Ascending aorta (tissue), 2 donors: ENCODE results near the gene CYP20A1. TPM values are rescaled to one million over a fixed set of nuclear protein-coding genes. Genes with fewer than 3 reads are reported as not detected.
"Not testable (repeated sequence)": the region's sequence is repeated elsewhere in the genome, so short reads cannot be mapped to it uniquely, and the experiment has no call there.

ENCODE experiments used
- DNase-seq, 2 donors: peaks; one replicate each; pipeline ENCODE4 v3.0.0-alpha.2; 2019; ENCODE audit warnings: low spot score in 2 of 2
- H3K27ac ChIP-seq, 2 donors: fragments of 200-600 bp; sonication (generic); one replicate each; pipeline ENCODE4 v1.5.1; 2016 to 2017; ENCODE audit warnings: mild to moderate bottlenecking in 1 of 2
- H3K27me3 ChIP-seq: fragments of 200-600 bp; sonication (generic); one replicate; pipeline ENCODE4 v1.5.1; 2017
- H3K36me3 ChIP-seq, 2 donors: fragments of 200-600 bp; sonication (generic); one replicate each; pipeline ENCODE4 v1.5.1; 2016
- H3K4me1 ChIP-seq, 2 donors: fragments of 200-600 bp; sonication (generic); one replicate each; pipeline ENCODE4 v1.5.1; 2016 to 2017; ENCODE audit warnings: mild to moderate bottlenecking in 1 of 2
- H3K4me3 ChIP-seq, 2 donors: fragments of 200-600 bp; sonication (generic); one replicate each; pipeline ENCODE4 v1.5.1; 2016 to 2017; ENCODE audit warnings: mild to moderate bottlenecking in 1 of 2
- H3K9me3 ChIP-seq, 2 donors: fragments of 200-600 bp; sonication (generic); one replicate each; pipeline ENCODE4 v1.5.1; 2016
- intact Hi-C: fragments of 100-400 bp; cut with DNase I; formaldehyde crosslinking; loops from one replicate; pipeline ENCODE4 v1.15.1; 2023
- total RNA-seq: library from RNA; depleted of rRNA; stranded (reverse); fragments of >200 nt; gene quantifications from one replicate; pipeline ENCODE4 v1.1.0, GENCODE V29; 2016
- TF ChIP-seq, protein P1 (sequence below), 3 experiments: fragments of 200-600 bp in 2 of 3; fragments of 450-650 bp in 1 of 3; sonication (generic) in 2 of 3; IDR thresholded peaks; one replicate each; pipeline ENCODE4 v1.5.1; 2016 to 2019; ENCODE audit warnings: antibody characterized with exemption in 3 of 3, mild to moderate bottlenecking in 1 of 3, moderate library complexity in 1 of 3

The CYP20A1 gene
- total RNA-seq, 1 donor from 2014 or later, result 13.6 TPM

DNA sequence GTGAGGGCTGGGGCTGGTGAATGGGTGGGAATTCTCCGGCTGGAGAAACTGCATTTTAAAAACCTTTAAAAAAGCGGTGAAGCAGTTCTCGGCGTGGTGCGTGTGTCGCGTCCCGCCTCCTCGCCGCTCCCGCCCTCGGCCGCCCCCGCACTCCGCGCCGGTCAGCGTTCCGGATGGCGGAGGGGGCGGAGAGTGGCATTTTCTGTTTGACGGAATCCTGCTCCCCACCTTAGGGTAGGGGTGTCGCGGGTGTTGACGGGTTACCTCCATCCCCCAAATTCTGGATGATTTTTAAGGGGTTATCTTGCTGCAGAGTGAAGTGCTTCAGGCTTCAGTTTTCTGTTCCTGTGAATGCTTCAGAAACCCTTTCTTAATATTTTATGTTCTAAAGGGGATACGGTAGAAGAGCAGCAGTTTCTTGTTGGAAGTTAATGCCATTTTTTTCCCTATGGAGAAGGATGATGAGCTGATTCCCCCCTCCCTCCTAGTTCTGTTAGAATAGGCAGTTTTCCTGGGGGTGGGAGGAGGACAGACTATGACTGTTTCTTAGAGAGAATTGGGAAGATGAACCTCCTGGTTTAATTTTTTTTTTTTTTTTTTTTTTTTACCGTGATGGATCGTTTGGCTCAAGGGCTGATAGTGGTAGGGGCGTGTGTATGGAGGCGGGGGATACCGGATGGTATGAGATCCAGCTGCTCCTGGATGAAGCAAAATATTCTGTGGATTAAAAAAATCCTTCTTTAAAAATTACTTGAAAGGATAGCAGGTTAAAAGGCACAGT, 90.1 kb downstream of the CYP20A1 start:
- TF ChIP-seq, protein P1, sequence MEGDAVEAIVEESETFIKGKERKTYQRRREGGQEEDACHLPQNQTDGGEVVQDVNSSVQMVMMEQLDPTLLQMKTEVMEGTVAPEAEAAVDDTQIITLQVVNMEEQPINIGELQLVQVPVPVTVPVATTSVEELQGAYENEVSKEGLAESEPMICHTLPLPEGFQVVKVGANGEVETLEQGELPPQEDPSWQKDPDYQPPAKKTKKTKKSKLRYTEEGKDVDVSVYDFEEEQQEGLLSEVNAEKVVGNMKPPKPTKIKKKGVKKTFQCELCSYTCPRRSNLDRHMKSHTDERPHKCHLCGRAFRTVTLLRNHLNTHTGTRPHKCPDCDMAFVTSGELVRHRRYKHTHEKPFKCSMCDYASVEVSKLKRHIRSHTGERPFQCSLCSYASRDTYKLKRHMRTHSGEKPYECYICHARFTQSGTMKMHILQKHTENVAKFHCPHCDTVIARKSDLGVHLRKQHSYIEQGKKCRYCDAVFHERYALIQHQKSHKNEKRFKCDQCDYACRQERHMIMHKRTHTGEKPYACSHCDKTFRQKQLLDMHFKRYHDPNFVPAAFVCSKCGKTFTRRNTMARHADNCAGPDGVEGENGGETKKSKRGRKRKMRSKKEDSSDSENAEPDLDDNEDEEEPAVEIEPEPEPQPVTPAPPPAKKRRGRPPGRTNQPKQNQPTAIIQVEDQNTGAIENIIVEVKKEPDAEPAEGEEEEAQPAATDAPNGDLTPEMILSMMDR (IDR thresholded peaks at IDR 0.05), result no peak
- Histone ChIP-seq H3K36me3 (no peaks in the 10 kb centered on the region), H3K27me3 (no peaks in the 10 kb centered on the region), H3K4me3 (peak overlapping the region; percentile 83 to 86), H3K4me1 (peaks cover 0 to 9% of the 10 kb centered on the region in 2 donors), H3K27ac (peak overlapping the region; percentile 87 to 90), H3K9me3 (no peaks in the 10 kb centered on the region)
- peak in 1 of 2 donors; percentile 74 for DNase-seq
- intact Hi-C loops, result loop anchor here (2.0 to 5.0 kb wide), 2 partner anchors 90 to 123 kb away; partner anchors contain the start of gene CYP20A1

DNA sequence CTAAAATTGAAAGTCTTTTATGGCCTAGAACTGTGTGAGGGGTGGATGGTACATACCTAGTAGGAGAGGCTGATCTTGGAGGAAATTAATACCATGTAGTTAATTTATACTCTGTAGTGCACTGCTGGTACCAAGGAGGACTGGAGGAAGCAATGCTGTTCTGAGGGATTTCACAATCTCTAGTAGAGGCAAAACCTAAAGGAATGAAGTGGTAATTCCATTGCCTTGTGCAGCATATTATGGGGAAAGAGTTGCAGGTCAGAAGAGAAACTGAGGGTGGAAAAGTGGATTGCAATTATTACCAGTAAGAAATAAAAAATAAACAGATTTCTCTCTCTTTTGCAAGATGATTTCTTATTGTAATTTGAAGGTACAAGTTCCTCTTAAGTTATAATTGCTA, 91.6 kb downstream of the CYP20A1 start:
- Histone ChIP-seq H3K36me3 (no peaks in the 10 kb centered on the region), H3K4me3 (no peak overlapping the region), H3K9me3 (no peaks in the 10 kb centered on the region), H3K27ac (no peak overlapping the region), H3K4me1 (peaks cover 0 to 9% of the 10 kb centered on the region in 2 donors), H3K27me3 (no peaks in the 10 kb centered on the region)
- intact Hi-C loops, result no loop called here
- DNase-seq, result no peak
- TF ChIP-seq, protein P1 (IDR thresholded peaks at IDR 0.05), result no peak

DNA sequence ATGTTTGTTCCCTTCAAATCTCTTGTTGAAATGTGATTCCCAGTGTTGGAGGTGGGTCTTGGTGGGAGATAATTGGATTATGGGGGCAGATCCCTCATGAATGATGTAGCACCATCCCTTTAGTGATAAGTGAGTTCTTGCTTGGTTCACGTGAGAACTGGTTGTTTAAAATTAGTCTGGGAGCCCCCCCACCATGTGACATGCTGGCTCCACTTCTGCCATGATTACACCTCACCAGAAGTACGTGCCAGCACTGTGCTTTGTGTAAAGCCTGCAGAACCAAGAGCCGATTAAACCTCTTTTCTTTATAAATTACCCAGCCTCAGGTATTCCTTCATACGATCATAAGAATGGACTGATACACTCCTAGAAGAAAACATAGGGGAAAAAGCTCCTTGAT, 99.5 kb downstream of the CYP20A1 start:
- Histone ChIP-seq H3K36me3 (no peaks in the 10 kb centered on the region), H3K4me1 (peaks cover 0 to 20% of the 10 kb centered on the region in 2 donors), H3K27ac (no peak overlapping the region), H3K4me3 (no peak overlapping the region), H3K9me3 (no peaks in the 10 kb centered on the region), H3K27me3 (no peaks in the 10 kb centered on the region)
- intact Hi-C loops, result no loop called here
- no peak for DNase-seq
- TF ChIP-seq, protein P1 (IDR thresholded peaks at IDR 0.05), result no peak

DNA sequence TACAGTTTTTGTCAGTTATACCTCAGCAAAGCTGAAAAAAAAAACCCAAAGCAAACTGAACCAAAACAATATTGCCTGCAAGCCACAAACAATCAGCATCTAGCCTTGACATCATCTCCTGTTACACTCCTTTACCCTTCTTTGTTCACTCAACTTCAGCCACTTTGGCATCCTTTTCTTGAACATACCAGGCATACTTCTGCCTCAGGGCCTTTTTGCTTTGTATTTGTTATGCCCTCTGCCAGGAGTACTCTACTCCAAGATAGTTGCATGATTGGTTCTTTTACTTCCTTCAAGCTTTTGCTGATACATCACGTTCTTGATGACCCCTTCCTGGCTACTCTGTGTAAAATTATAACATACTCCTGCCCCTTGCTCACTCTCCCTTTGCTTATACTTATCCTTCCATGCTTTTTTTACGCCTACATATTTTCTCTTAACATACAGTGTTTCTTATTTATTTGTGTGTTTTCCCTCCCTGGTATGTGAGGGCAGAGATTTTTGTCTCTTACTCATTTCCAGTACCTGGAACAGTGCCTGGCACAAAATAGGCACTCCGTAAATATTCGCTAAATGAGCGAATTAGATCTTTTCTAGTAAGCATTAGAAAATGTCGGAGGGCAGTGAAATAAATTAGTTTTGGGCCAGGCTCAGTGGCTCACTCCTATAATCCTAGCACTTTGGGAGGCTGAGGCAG, 102.1 kb downstream of the CYP20A1 start:
- H3K36me3 ChIP-seq, result peaks cover 0 to 6% of the 10 kb centered on the region in 2 donors
- peak overlapping the region in 1 of 2 donors; percentile 19 for H3K4me3 ChIP-seq
- H3K27me3 ChIP-seq, result no peaks in the 10 kb centered on the region
- no peak for DNase-seq
- H3K4me1 ChIP-seq, result peaks cover 0 to 20% of the 10 kb centered on the region in 2 donors
- H3K27ac ChIP-seq, result peak overlapping the region; percentile 17 to 62
- no peaks in the 10 kb centered on the region for H3K9me3 ChIP-seq
- TF ChIP-seq, protein P1 (IDR thresholded peaks at IDR 0.05), result no peak
- intact Hi-C loops, result no loop called here

DNA sequence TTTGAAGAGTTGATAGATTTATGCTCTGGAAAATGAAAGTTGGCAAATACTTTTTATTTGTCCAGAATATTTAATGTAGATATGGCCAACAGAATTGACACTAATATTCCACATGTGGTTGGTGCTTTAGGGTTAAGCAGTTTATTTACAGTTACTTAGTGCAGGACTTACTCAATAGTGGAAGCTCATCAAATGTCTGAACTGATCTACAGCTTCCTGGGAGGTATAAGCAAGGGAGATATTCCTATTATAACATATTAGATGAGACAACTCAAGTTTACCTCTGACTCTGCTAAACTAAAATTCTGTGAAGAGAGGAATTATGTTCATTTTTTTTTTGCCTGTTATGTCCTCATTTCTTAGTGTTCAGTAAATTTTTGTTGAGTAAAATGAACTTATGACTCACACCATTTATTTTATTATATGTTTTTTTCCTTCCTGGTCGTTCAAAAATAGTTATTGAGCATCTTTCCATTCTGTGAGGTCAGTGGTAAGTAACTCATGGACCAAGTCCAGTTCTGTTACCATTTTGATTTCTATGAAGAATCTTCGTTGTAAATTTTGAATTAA, 103.0 kb downstream of the CYP20A1 start:
- DNase-seq, result no peak
- Histone ChIP-seq H3K9me3 (no peaks in the 10 kb centered on the region), H3K36me3 (peaks cover 0 to 6% of the 10 kb centered on the region in 2 donors), H3K4me3 (no peak overlapping the region), H3K27me3 (no peaks in the 10 kb centered on the region), H3K27ac (peak overlapping the region; percentile 17 to 62), H3K4me1 (peaks cover 0 to 20% of the 10 kb centered on the region in 2 donors)
- intact Hi-C loops, result no loop called here
- TF ChIP-seq, protein P1 (IDR thresholded peaks at IDR 0.05), result no peak

DNA sequence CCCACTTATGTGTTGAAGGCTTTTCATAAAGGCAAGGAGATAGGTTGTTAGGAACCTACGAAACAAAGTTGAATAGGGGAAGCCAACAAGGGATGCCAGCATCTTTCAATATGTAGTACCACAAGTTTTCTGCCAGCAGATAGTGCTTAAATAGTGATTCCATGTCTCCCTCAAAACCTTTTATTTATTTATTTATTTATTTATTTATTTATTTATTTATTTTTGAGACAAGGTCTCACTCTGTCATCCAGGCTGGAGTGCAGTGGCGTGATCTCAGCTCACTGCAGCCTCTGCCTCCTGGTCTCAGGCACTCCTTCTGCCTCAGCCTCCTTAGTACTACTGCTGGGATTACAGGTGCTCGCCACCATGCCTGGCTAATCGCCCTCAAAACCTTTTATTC, 103.6 kb downstream of the CYP20A1 start:
- intact Hi-C loops, H3K36me3 ChIP-seq, DNase-seq, H3K9me3 ChIP-seq, H3K4me3 ChIP-seq, H3K27me3 ChIP-seq: not testable (repeated sequence)
- Histone ChIP-seq H3K4me1 (peaks cover 0 to 20% of the 10 kb centered on the region in 2 donors), H3K27ac (peak overlapping the region in 1 of 2 donors; percentile 17)
